Neural cell (in vitro differentiated cells): ENCODE results near the gene CDC6. TPM values are rescaled to one million over a fixed set of nuclear protein-coding genes. Genes with fewer than 3 reads are reported as not detected.

Experiments
- H2AFZ ChIP-seq: fragments of 200-600, 300-800 bp; sonication (generic), shearing (Covaris generic); 2 replicates; pipeline ENCODE4 v1.6.0; 2014; ENCODE audit warnings: low read depth, mild to moderate bottlenecking, antibody characterized with exemption, low read length, moderate library complexity
- H3F3A ChIP-seq: fragments of 200-600 bp; shearing (Covaris generic); 2 replicates; pipeline ENCODE4 v1.6.1; 2016; ENCODE audit warnings: mild to moderate bottlenecking, moderate library complexity, mixed read lengths, antibody characterized with exemption, low read length; ENCODE audit not compliant: insufficient read depth, poor library complexity, severe bottlenecking
- H3K27ac ChIP-seq: fragments of 200-600, 300-800 bp; sonication (generic), shearing (Covaris generic); 2 replicates; pipeline ENCODE4 v1.5.1; 2014; ENCODE audit warnings: mild to moderate bottlenecking, low read length, moderate library complexity
- H3K27me3 ChIP-seq: fragments of 300-800, 200-600 bp; sonication (generic), shearing (Covaris generic); 2 replicates; pipeline ENCODE4 v1.6.0; 2014; ENCODE audit warnings: mild to moderate bottlenecking, low read depth, low read length, moderate library complexity; ENCODE audit not compliant: insufficient read depth
- H3K36me3 ChIP-seq: fragments of 300-800, 200-600 bp; sonication (generic), shearing (Covaris generic); 2 replicates; pipeline ENCODE4 v1.5.1; 2014; ENCODE audit warnings: mild to moderate bottlenecking, antibody characterized with exemption, low read length, moderate library complexity; ENCODE audit not compliant: insufficient read depth
- H3K4me2 ChIP-seq: fragments of 300-800, 200-600 bp; sonication (generic), shearing (Covaris generic); 2 replicates; pipeline ENCODE4 v1.6.0; 2014; ENCODE audit warnings: mild to moderate bottlenecking, low read length
- H3K4me3 ChIP-seq: fragments of 300-800, 200-600 bp; sonication (generic), shearing (Covaris generic); 2 replicates; pipeline ENCODE4 v1.5.1; 2014; ENCODE audit warnings: mild to moderate bottlenecking, low read length, moderate library complexity
- H3K79me2 ChIP-seq: fragments of 200-600 bp; shearing (Covaris generic); replicated peaks from 2 replicates; pipeline ENCODE4 v1.6.0; 2014; ENCODE audit warnings: mild to moderate bottlenecking, low read length, moderate library complexity; ENCODE audit not compliant: insufficient read depth
- H3K9ac ChIP-seq: fragments of 300-800, 200-600 bp; sonication (generic), shearing (Covaris generic); 2 replicates; pipeline ENCODE4 v1.6.1; 2016; ENCODE audit warnings: mild to moderate bottlenecking, low read length, mixed read lengths
- H3K9me2 ChIP-seq: fragments of 200-600 bp; shearing (Covaris generic); 2 replicates; pipeline ENCODE4 v1.6.1; 2016; ENCODE audit warnings: mild to moderate bottlenecking, low read length, mixed read lengths; ENCODE audit not compliant: insufficient read depth
- H3K9me3 ChIP-seq: fragments of 200-600, 300-800 bp; sonication (generic), shearing (Covaris generic); 2 replicates; pipeline ENCODE4 v1.6.1; 2016; ENCODE audit warnings: mild to moderate bottlenecking, mixed run types, low read length, moderate library complexity, mixed read lengths
- H4K20me1 ChIP-seq: fragments of 200-600 bp; shearing (Covaris generic); 2 replicates; pipeline ENCODE4 v1.6.1; 2016; ENCODE audit warnings: mild to moderate bottlenecking, mixed run types; ENCODE audit not compliant: insufficient read depth
- CTCF ChIP-seq: fragments of 450-650 bp; IDR thresholded peaks from 2 replicates; pipeline ENCODE4 v1.5.1; 2014; ENCODE audit warnings: antibody characterized with exemption, mild to moderate bottlenecking, moderate library complexity; ENCODE audit not compliant: poor library complexity, severe bottlenecking
- EP300 ChIP-seq: fragments of 450-650 bp; conservative IDR thresholded peaks from 2 replicates; pipeline ENCODE4 v1.6.1; 2014; ENCODE audit warnings: antibody characterized with exemption, mild to moderate bottlenecking, moderate library complexity; ENCODE audit not compliant: poor library complexity, severe bottlenecking
- EZH2 ChIP-seq: fragments of 200-600, 300-800 bp; shearing (Covaris generic), sonication (generic); IDR thresholded peaks from 2 replicates; pipeline ENCODE4 v1.6.1; 2014; ENCODE audit warnings: antibody characterized with exemption, low read length, borderline replicate concordance, mild to moderate bottlenecking; ENCODE audit not compliant: insufficient read depth, poor library complexity, severe bottlenecking
- MXI1 ChIP-seq: fragments of 450-650 bp; conservative IDR thresholded peaks from 2 replicates; pipeline ENCODE4 v1.6.1; 2014; ENCODE audit warnings: antibody characterized with exemption, mild to moderate bottlenecking; ENCODE audit not compliant: poor library complexity, severe bottlenecking
- POLR2AphosphoS5 ChIP-seq: IDR thresholded peaks from 2 replicates; pipeline ENCODE4 v1.6.1; 2012
- RAD21 ChIP-seq: fragments of 450-650 bp; conservative IDR thresholded peaks from 2 replicates; pipeline ENCODE4 v1.6.1; 2014; ENCODE audit warnings: antibody characterized with exemption, mild to moderate bottlenecking, moderate library complexity
- REST ChIP-seq: IDR thresholded peaks from 2 replicates; pipeline ENCODE4 v1.6.1; 2012; ENCODE audit warnings: borderline replicate concordance
- SMC3 ChIP-seq: fragments of 450-650 bp; conservative IDR thresholded peaks from 2 replicates; pipeline ENCODE4 v1.6.1; 2014; ENCODE audit warnings: antibody characterized with exemption, mild to moderate bottlenecking, moderate library complexity; ENCODE audit not compliant: poor library complexity
- TAF1 ChIP-seq: IDR thresholded peaks from 2 replicates; pipeline ENCODE4 v1.6.1; 2012; ENCODE audit warnings: low read depth
- polyA plus RNA-seq: library from polyadenylated mRNA; depleted of rRNA; stranded (reverse); fragments of >200 nt; gene quantifications from 2 replicates; pipeline ENCODE4 v1.2.3, GENCODE V29; 2014

The CDC6 gene
- polyA plus RNA-seq, 1 donor from 2014 or later: 2.2 TPM

GRCh38 chr17:40264458-40265185 is 23.1 kb upstream of the CDC6 start:
- Histone ChIP-seq H4K20me1 (no peaks in the 10 kb centered on the region), H2AFZ (no peak overlapping the region), H3K4me2 (no peak overlapping the region), H3K36me3 (no peaks in the 10 kb centered on the region), H3K27ac (no peak overlapping the region), H3K27me3 (no peaks in the 10 kb centered on the region), H3K9me3 (no peaks in the 10 kb centered on the region), H3K9ac (no peak overlapping the region), H3K79me2 (no peaks in the 10 kb centered on the region), H3K4me3 (no peak overlapping the region), H3K9me2 (no peaks in the 10 kb centered on the region), H3F3A (no peaks in the 10 kb centered on the region)
- TF ChIP-seq TAF1: no peak
- no peak for TF ChIP-seq SMC3
- TF ChIP-seq EP300: no peak

GRCh38 chr17:40265337-40265736 is 22.3 kb upstream of the CDC6 start:
- H3K79me2 ChIP-seq: no peaks in the 10 kb centered on the region
- no peaks in the 10 kb centered on the region for H3F3A ChIP-seq
- no peak overlapping the region for H3K4me3 ChIP-seq
- no peaks in the 10 kb centered on the region for H3K9me2 ChIP-seq
- no peaks in the 10 kb centered on the region for H3K27me3 ChIP-seq
- TF ChIP-seq TAF1 (no peak), EZH2 (no peak), EP300 (no peak), SMC3 (no peak)
- H3K4me2 ChIP-seq: no peak overlapping the region
- no peaks in the 10 kb centered on the region for H3K9me3 ChIP-seq
- no peaks in the 10 kb centered on the region for H3K36me3 ChIP-seq
- H4K20me1 ChIP-seq: no peaks in the 10 kb centered on the region
- no peak overlapping the region for H3K27ac ChIP-seq
- H2AFZ ChIP-seq: no peak overlapping the region
- H3K9ac ChIP-seq: no peak overlapping the region

- no peaks in the 10 kb centered on the region for H3K27me3 ChIP-seq
- H3K4me2 ChIP-seq: no peak overlapping the region
- H2AFZ ChIP-seq: no peak overlapping the region
- H3K9ac ChIP-seq: no peak overlapping the region
- H3F3A ChIP-seq: no peaks in the 10 kb centered on the region
- no peaks in the 10 kb centered on the region for H3K79me2 ChIP-seq
- no peak for TF ChIP-seq EP300
- no peak for TF ChIP-seq EZH2
- TF ChIP-seq REST: no peak
- no peak for TF ChIP-seq MXI1
- TF ChIP-seq CTCF: no peak
- TF ChIP-seq SMC3: no peak
- TF ChIP-seq POLR2AphosphoS5: no peak
- no peak for TF ChIP-seq TAF1
- TF ChIP-seq RAD21: no peak
- no peak overlapping the region for H3K27ac ChIP-seq
- H3K36me3 ChIP-seq: no peaks in the 10 kb centered on the region
- no peaks in the 10 kb centered on the region for H4K20me1 ChIP-seq
- no peaks in the 10 kb centered on the region for H3K9me2 ChIP-seq
- no peak overlapping the region for H3K4me3 ChIP-seq
- H3K9me3 ChIP-seq: no peaks in the 10 kb centered on the region
Measured at GRCh38 chr17:40266882-40267281, 20.8 kb upstream of the CDC6 start.
